ENCODE results near the gene ABCD1.

ABCD1 gene

GRCh38 chrX:153719238-153719637, 5.4 kb upstream of the ABCD1 start:
- TF ChIP-seq CTCF (IDR thresholded peaks at IDR 0.05; ENCODE audit: low read length) = no peak
- no peak for TF ChIP-seq EZH2 (IDR thresholded peaks at IDR 0.05; ENCODE audit: borderline replicate concordance, low read length)
- Histone ChIP-seq H3K9me2 (ENCODE audit: low read depth, low read length) (no peaks in the 10 kb centered on the region), H3K27me3 (ENCODE audit: insufficient read depth, low read length) (no peaks in the 10 kb centered on the region), H4K20me1 (ENCODE audit: insufficient read depth, low read length) (no peaks in the 10 kb centered on the region), H3F3A (ENCODE audit: insufficient read depth, low read length) (no peaks in the 10 kb centered on the region), H3K4me3 (ENCODE audit: low read depth, low read length, poor library complexity, severe bottlenecking) (no peak overlapping the region), H3K36me3 (ENCODE audit: insufficient read depth, low read length) (peaks cover 56% of the 10 kb centered on the region), H3K9ac (ENCODE audit: low read length) (no peak overlapping the region), H3K9me3 (ENCODE audit: low read length) (no peaks in the 10 kb centered on the region), H3K4me2 (ENCODE audit: low read length) (no peak overlapping the region), H3K27ac (ENCODE audit: low read depth, low read length, poor library complexity, severe bottlenecking) (no peak overlapping the region), H3K4me1 (ENCODE audit: insufficient read depth, low read length, severe bottlenecking) (peaks cover 11% of the 10 kb centered on the region), H3K79me2 (ENCODE audit: insufficient read depth, low read length) (no peaks in the 10 kb centered on the region), H2AFZ (ENCODE audit: low read length) (no peak overlapping the region)

- H3K27me3 ChIP-seq (ENCODE audit: insufficient read depth, low read length) = no peaks in the 10 kb centered on the region
- H3K9me2 ChIP-seq (ENCODE audit: low read depth, low read length) = no peaks in the 10 kb centered on the region
- H3K27ac ChIP-seq (ENCODE audit: low read depth, low read length, poor library complexity, severe bottlenecking) = no peak overlapping the region
- peaks cover 51% of the 10 kb centered on the region for H3K36me3 ChIP-seq (ENCODE audit: insufficient read depth, low read length)
- H3K9ac ChIP-seq (ENCODE audit: low read length) = no peak overlapping the region
- no peaks in the 10 kb centered on the region for H3K79me2 ChIP-seq (ENCODE audit: insufficient read depth, low read length)
- H3K4me2 ChIP-seq (ENCODE audit: low read length) = no peak overlapping the region
- H3K4me3 ChIP-seq (ENCODE audit: low read depth, low read length, poor library complexity, severe bottlenecking) = no peak overlapping the region
- no peaks in the 10 kb centered on the region for H3F3A ChIP-seq (ENCODE audit: insufficient read depth, low read length)
- H3K4me1 ChIP-seq (ENCODE audit: insufficient read depth, low read length, severe bottlenecking) = peaks cover 11% of the 10 kb centered on the region
- H4K20me1 ChIP-seq (ENCODE audit: insufficient read depth, low read length) = no peaks in the 10 kb centered on the region
- TF ChIP-seq EZH2 (IDR thresholded peaks at IDR 0.05; ENCODE audit: borderline replicate concordance, low read length) (no peak), CTCF (IDR thresholded peaks at IDR 0.05; ENCODE audit: low read length) (no peak)
- H3K9me3 ChIP-seq (ENCODE audit: low read length) = no peaks in the 10 kb centered on the region
- H2AFZ ChIP-seq (ENCODE audit: low read length) = no peak overlapping the region
These were observed 5.0 kb upstream of the ABCD1 start for GRCh38 chrX:153719701-153720100.

GRCh38 chrX:153722704-153723350, 1.8 kb upstream of the ABCD1 start:
- TF ChIP-seq CTCF (IDR thresholded peaks at IDR 0.05; ENCODE audit: low read length) = no peak
- TF ChIP-seq EZH2 (IDR thresholded peaks at IDR 0.05; ENCODE audit: borderline replicate concordance, low read length) = no peak
- no peaks in the 10 kb centered on the region for H3K27me3 ChIP-seq (ENCODE audit: insufficient read depth, low read length)
- no peaks in the 10 kb centered on the region for H3F3A ChIP-seq (ENCODE audit: insufficient read depth, low read length)

More at GRCh38 chrX:153722704-153723350, 1.8 kb upstream of the ABCD1 start:
- Histone ChIP-seq H3K4me3 (ENCODE audit: low read depth, low read length, poor library complexity, severe bottlenecking) (peak overlapping the region; percentile 91), H3K9ac (ENCODE audit: low read length) (peak overlapping the region; percentile 85), H4K20me1 (ENCODE audit: insufficient read depth, low read length) (no peaks in the 10 kb centered on the region), H3K9me2 (ENCODE audit: low read depth, low read length) (no peaks in the 10 kb centered on the region), H3K9me3 (ENCODE audit: low read length) (no peaks in the 10 kb centered on the region), H3K4me2 (ENCODE audit: low read length) (peak overlapping the region; percentile 80), H3K4me1 (ENCODE audit: insufficient read depth, low read length, severe bottlenecking) (peaks cover 42% of the 10 kb centered on the region), H3K36me3 (ENCODE audit: insufficient read depth, low read length) (peaks cover 32% of the 10 kb centered on the region), H3K27ac (ENCODE audit: low read depth, low read length, poor library complexity, severe bottlenecking) (peak overlapping the region; percentile 30), H3K79me2 (ENCODE audit: insufficient read depth, low read length) (no peaks in the 10 kb centered on the region), H2AFZ (ENCODE audit: low read length) (no peak overlapping the region)

Measured in OCI-LY1 (cell line).